DOHH2 (cell line): ENCODE data around the gene ATP5F1E.
A peak's percentile ranks its signal among the peaks of the same experiment; 100 is the strongest.

Experiments
- H3F3A ChIP-seq: fragments of 200-600 bp; sonication (generic), shearing (Covaris generic); 2 replicates; pipeline ENCODE4 v1.6.0; 2016; ENCODE audit warnings: antibody characterized with exemption, mild to moderate bottlenecking; ENCODE audit not compliant: control insufficient read depth, insufficient read depth
- H3K27ac ChIP-seq: fragments of 200-600 bp; sonication (generic); 2 replicates; pipeline ENCODE4 v1.5.1; 2014; ENCODE audit warnings: low read depth, mild to moderate bottlenecking, low read length, moderate library complexity
- H3K27me3 ChIP-seq: fragments of 200-600 bp; sonication (generic); 2 replicates; pipeline ENCODE4 v1.6.1; 2014; ENCODE audit warnings: mild to moderate bottlenecking, low read length, mixed read lengths; ENCODE audit not compliant: control insufficient read depth
- H3K36me3 ChIP-seq: fragments of 200-600 bp; sonication (generic); 2 replicates; pipeline ENCODE4 v1.6.1; 2014; ENCODE audit warnings: mild to moderate bottlenecking, low read length, moderate library complexity, mixed read lengths; ENCODE audit not compliant: control insufficient read depth
- H3K4me1 ChIP-seq: fragments of 200-600 bp; sonication (generic); 2 replicates; pipeline ENCODE4 v1.6.1; 2014; ENCODE audit warnings: mild to moderate bottlenecking, low read length, mixed read lengths; ENCODE audit not compliant: control insufficient read depth
- H3K4me2 ChIP-seq: fragments of 200-600 bp; sonication (generic); 2 replicates; pipeline ENCODE4 v1.6.0; 2014; ENCODE audit warnings: mild to moderate bottlenecking, low read length, moderate library complexity
- H3K4me3 ChIP-seq: fragments of 200-600 bp; sonication (generic); 2 replicates; pipeline ENCODE4 v1.5.1; 2014; ENCODE audit warnings: mild to moderate bottlenecking, low read length, mixed read lengths
- H3K79me2 ChIP-seq: fragments of 200-600 bp; sonication (generic); 2 replicates; pipeline ENCODE4 v1.6.1; 2014; ENCODE audit warnings: mild to moderate bottlenecking, low read length, mixed read lengths; ENCODE audit not compliant: control insufficient read depth
- H3K9me2 ChIP-seq: fragments of 200-600 bp; sonication (generic); replicated peaks from 2 replicates; pipeline ENCODE4 v1.6.1; 2014; ENCODE audit warnings: mild to moderate bottlenecking, low read length, mixed read lengths; ENCODE audit not compliant: control insufficient read depth
- H3K9me3 ChIP-seq: fragments of 200-600 bp; sonication (generic); 2 replicates; pipeline ENCODE4 v1.6.1; 2014; ENCODE audit warnings: antibody characterized with exemption, low read length, mixed read lengths; ENCODE audit not compliant: control insufficient read depth, insufficient read depth
- H4K20me1 ChIP-seq: fragments of 200-600 bp; sonication (generic); 2 replicates; pipeline ENCODE4 v1.6.0; 2014; ENCODE audit warnings: low read depth, mild to moderate bottlenecking, antibody characterized with exemption, low read length, moderate library complexity; ENCODE audit not compliant: control insufficient read depth, insufficient read depth
- CTCF ChIP-seq: fragments of 200-600 bp; sonication (generic); IDR thresholded peaks from one replicate; pipeline ENCODE4 v1.5.1; 2014; ENCODE audit warnings: antibody characterized with exemption, mild to moderate bottlenecking, low read depth, low read length; ENCODE audit not compliant: poor library complexity, severe bottlenecking
- EZH2phosphoT487 ChIP-seq: fragments of 200-600 bp; sonication (generic); IDR thresholded peaks from 2 replicates; pipeline ENCODE4 v1.6.1; 2017; ENCODE audit warnings: borderline replicate concordance, mild to moderate bottlenecking, antibody characterized with exemption, low read length, moderate library complexity, mixed read lengths

Gene ATP5F1E

GRCh38 chr20:59077705-59078104 is 45.6 kb upstream of the ATP5F1E start:
- Histone ChIP-seq H3K9me3 (no peaks in the 10 kb centered on the region), H3K4me1 (peaks cover 11% of the 10 kb centered on the region), H3K9me2 (no peaks in the 10 kb centered on the region), H3K4me2 (peak overlapping the region; percentile 0; the same call in 1 of the 2 replicates), H3K27ac (no peak overlapping the region), H3K36me3 (no peaks in the 10 kb centered on the region), H4K20me1 (no peaks in the 10 kb centered on the region), H3K79me2 (no peaks in the 10 kb centered on the region), H3F3A (no peaks in the 10 kb centered on the region), H3K27me3 (peaks cover 47% of the 10 kb centered on the region), H3K4me3 (no peak overlapping the region)
- TF ChIP-seq CTCF (no peak), EZH2phosphoT487 (no peak)

- Histone ChIP-seq H3K9me3 (no peaks in the 10 kb centered on the region), H3K4me3 (no peak overlapping the region), H4K20me1 (no peaks in the 10 kb centered on the region), H3K27me3 (peaks cover 57% of the 10 kb centered on the region), H3K79me2 (no peaks in the 10 kb centered on the region), H3K27ac (no peak overlapping the region), H3K36me3 (no peaks in the 10 kb centered on the region), H3F3A (no peaks in the 10 kb centered on the region), H3K9me2 (no peaks in the 10 kb centered on the region), H3K4me1 (peaks cover 11% of the 10 kb centered on the region), H3K4me2 (no peak overlapping the region)
- no peak for TF ChIP-seq EZH2phosphoT487
- no peak for TF ChIP-seq CTCF
Observed at GRCh38 chr20:59075934-59076508, 43.9 kb upstream of the ATP5F1E start.

GRCh38 chr20:59074456-59074855 is 42.3 kb upstream of the ATP5F1E start:
- Histone ChIP-seq H3K4me1 (peaks cover 11% of the 10 kb centered on the region), H3F3A (no peaks in the 10 kb centered on the region), H3K27me3 (peaks cover 64% of the 10 kb centered on the region), H3K79me2 (no peaks in the 10 kb centered on the region), H3K27ac (no peak overlapping the region), H3K36me3 (no peaks in the 10 kb centered on the region), H3K4me2 (no peak overlapping the region), H4K20me1 (no peaks in the 10 kb centered on the region), H3K4me3 (no peak overlapping the region), H3K9me2 (no peaks in the 10 kb centered on the region), H3K9me3 (no peaks in the 10 kb centered on the region)
- TF ChIP-seq EZH2phosphoT487 (no peak), CTCF (no peak)
